ENCODE data around the gene ST7. TPM values are rescaled to one million over a fixed set of nuclear protein-coding genes. Genes with fewer than 3 reads are reported as not detected.

ST7 gene
- polyA plus RNA-seq, 1 donor: 13.2 TPM

Other genes with a start within 250 kb of the ST7 start
- gene CAPZA2, start 90.9 kb upstream of the ST7 start, polyA plus RNA-seq (ENCODE audit: insufficient read length): 180 TPM

Measured in hindlimb muscle (tissue), 1 donor.